Thyroid gland (tissue), 4 donors: ENCODE measurements around the gene CKS1B. TPM values are rescaled to one million over a fixed set of nuclear protein-coding genes. Genes with fewer than 3 reads are reported as not detected.
A peak's percentile ranks its signal among the peaks of the same experiment; 100 is the strongest.

Experiments
- DNase-seq, 2 donors: peaks; one replicate each; pipeline ENCODE4 v3.0.0-alpha.2; 2019
- H3K27ac ChIP-seq, 3 donors: fragments of 200-600 bp; sonication (generic); 1 replicate in 2 of 3; 2 replicates in 1 of 3; pipeline ENCODE4 v1.5.1; 2016 to 2019; ENCODE audit warnings: mild to moderate bottlenecking in 1 of 3, moderate library complexity in 1 of 3
- H3K27me3 ChIP-seq: fragments of 200-600 bp; sonication (generic); one replicate; pipeline ENCODE4 v1.5.1; 2019
- H3K36me3 ChIP-seq, 2 donors: fragments of 200-600 bp; sonication (generic); one replicate each; pipeline ENCODE4 v1.5.1; 2016 to 2019
- H3K4me1 ChIP-seq, 2 donors: fragments of 200-600 bp; sonication (generic); one replicate each; pipeline ENCODE4 v1.5.1; 2017 to 2019
- H3K4me3 ChIP-seq, 3 donors: fragments of 200-600 bp; sonication (generic); replicated peaks in 1 of 3; 1 replicate in 2 of 3; 2 replicates in 1 of 3; pipeline ENCODE4 v1.5.1; 2016; ENCODE audit warnings: mild to moderate bottlenecking in 1 of 3
- H3K9me3 ChIP-seq: fragments of 200-600 bp; sonication (generic); one replicate; pipeline ENCODE4 v1.5.1; 2017
- POLR2A ChIP-seq, 2 donors: fragments of 450-650 bp; IDR thresholded peaks; one replicate each; pipeline ENCODE4 v1.6.1; 2017; ENCODE audit warnings: antibody characterized with exemption in 2 of 2, mild to moderate bottlenecking in 2 of 2, moderate library complexity in 1 of 2
- WGBS, 2 donors: methylation state at CpG; one replicate each; pipeline ENCODE4 v1.1.5; 2017; 5-methylcytosine and 5-hydroxymethylcytosine counted together
- intact Hi-C: fragments of 100-400 bp; cut with DNase I; formaldehyde crosslinking; loops from one replicate; pipeline ENCODE4 v1.15.1; 2023
- total RNA-seq, 4 donors: library from RNA; depleted of rRNA; stranded (reverse); fragments of >200 nt; gene quantifications; one replicate each; pipeline ENCODE4 v1.2.3, GENCODE V29; 2016
- TF ChIP-seq, protein P1 (sequence below), 6 experiments: fragments of 200-600 bp in 3 of 6; fragments of 450-650 bp in 3 of 6; sonication (generic) in 3 of 6; IDR thresholded peaks; one replicate each; pipeline ENCODE4 v1.5.1; 2016 to 2019; ENCODE audit warnings: antibody characterized with exemption in 6 of 6, mild to moderate bottlenecking in 2 of 6, inconsistent platforms in 1 of 6, moderate library complexity in 1 of 6

Gene CKS1B
- total RNA-seq, 4 donors from 2014 or later: 14.3 to 29.5 (median 22.6) TPM

DNA sequence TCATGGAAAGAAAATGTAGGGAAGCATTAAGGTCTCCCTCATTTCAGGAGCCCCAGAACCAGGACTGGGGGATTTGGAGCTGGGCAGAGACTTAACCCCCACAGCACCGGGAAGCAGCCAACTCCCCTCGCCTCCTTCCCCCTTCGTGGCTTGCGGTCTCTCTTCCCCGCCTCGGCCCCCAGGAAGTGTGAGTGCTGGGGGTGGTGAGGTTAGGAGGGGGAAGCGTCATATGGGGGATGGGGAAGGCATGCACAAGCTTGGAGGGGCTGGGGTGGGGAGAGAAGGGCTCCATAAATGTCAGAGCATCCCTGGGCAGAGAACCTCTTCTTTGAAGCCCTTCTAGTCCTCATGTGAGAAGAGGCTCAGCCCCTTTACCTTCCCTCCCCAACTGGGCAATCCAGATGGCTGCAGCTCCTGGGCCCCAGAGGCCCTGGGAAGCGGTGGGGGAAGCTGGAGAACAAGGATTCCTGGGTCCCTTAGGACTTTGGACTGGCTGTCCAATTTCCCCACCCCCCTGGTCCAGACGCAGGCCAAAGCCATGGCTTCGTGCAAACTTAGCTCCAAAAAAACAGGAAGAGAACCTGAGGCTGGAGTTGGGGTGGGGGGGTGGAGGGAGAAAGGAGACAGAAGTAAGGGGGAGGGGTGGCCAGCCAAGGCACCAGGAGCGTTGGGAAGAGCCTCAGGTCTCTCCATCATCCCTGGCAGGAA, 35.9 kb downstream of the CKS1B start:
- no peak for TF ChIP-seq POLR2A (IDR thresholded peaks at IDR 0.05)
- TF ChIP-seq, protein P1, sequence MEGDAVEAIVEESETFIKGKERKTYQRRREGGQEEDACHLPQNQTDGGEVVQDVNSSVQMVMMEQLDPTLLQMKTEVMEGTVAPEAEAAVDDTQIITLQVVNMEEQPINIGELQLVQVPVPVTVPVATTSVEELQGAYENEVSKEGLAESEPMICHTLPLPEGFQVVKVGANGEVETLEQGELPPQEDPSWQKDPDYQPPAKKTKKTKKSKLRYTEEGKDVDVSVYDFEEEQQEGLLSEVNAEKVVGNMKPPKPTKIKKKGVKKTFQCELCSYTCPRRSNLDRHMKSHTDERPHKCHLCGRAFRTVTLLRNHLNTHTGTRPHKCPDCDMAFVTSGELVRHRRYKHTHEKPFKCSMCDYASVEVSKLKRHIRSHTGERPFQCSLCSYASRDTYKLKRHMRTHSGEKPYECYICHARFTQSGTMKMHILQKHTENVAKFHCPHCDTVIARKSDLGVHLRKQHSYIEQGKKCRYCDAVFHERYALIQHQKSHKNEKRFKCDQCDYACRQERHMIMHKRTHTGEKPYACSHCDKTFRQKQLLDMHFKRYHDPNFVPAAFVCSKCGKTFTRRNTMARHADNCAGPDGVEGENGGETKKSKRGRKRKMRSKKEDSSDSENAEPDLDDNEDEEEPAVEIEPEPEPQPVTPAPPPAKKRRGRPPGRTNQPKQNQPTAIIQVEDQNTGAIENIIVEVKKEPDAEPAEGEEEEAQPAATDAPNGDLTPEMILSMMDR (IDR thresholded peaks at IDR 0.05): no peak
- DNase-seq: no peak
- Histone ChIP-seq H3K4me1 (peaks cover 71 to 80% of the 10 kb centered on the region in 2 donors), H3K9me3 (no peaks in the 10 kb centered on the region), H3K4me3 (no peak overlapping the region), H3K36me3 (peaks cover 11 to 13% of the 10 kb centered on the region in 2 donors), H3K27ac (peak overlapping the region in 2 of 3 donors; percentile 58 to 63), H3K27me3 (no peaks in the 10 kb centered on the region)
- WGBS, 2 donors: 59 to 67% methylated on average over 8 to 11 of the region's 11 CpGs
- intact Hi-C loops: no loop called here

DNA sequence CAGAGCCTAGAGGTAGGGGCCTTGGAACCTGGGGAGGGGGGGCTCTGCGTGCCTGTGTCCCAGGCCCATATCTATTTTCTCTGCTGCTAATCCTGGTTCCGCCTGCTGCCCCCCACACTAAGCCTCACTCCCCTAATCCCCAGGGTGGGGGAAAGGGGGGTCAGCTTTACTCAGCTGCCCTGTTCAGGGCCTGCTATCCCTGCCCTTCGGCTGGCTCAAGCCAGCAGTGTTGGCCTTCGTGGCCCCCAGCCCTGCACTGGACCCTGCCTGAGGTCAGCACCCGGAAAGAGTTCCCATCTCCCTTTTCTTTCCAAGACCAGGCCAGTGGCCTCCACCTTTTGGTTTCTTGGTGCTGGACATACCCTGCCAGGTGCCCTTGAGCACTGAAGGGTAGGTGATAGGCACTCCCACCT, 36.5 kb downstream of the CKS1B start:
- H3K4me3 ChIP-seq: no peak overlapping the region
- 70% methylated on average over 2 to 3 of the region's 5 CpGs for WGBS, 2 donors
- H3K27me3 ChIP-seq: no peaks in the 10 kb centered on the region
- peak overlapping the region; percentile 33 to 63 (median 58) for H3K27ac ChIP-seq
- H3K9me3 ChIP-seq: no peaks in the 10 kb centered on the region
- H3K36me3 ChIP-seq: peaks cover 12 to 17% of the 10 kb centered on the region in 2 donors
- TF ChIP-seq, protein P1 (IDR thresholded peaks at IDR 0.05): no peak
- TF ChIP-seq POLR2A (IDR thresholded peaks at IDR 0.05): no peak
- H3K4me1 ChIP-seq: peaks cover 65 to 74% of the 10 kb centered on the region in 2 donors
- DNase-seq: no peak
- intact Hi-C loops: no loop called here

DNA sequence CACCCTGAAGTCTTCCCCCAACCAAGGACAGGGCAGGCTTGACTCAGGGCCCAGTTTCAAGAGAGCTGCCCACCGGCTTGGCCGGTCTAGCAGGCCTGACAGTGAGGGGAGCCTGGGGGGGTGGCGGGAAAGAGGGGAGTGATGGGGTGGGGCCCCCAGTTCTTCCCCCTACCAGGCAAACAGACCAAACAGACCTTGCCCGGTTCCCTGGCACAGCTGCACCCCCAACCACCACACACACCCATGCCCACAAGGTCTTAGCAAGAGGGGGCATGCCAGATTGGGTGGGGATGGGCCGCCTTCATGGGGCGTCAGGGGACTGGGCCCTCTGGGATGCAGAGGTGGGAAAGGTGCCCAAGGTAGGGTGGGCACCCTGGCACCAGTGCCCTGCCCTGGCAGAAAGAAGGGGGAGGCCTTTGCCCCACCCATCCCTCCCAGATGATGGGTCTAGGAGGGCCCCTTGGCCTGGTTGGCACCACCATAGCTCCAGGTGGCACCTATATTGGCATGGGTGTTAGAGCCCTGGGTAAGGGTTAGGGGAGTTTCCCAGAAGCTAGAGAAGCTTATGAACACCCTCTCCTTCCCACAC, 37.0 kb downstream of the CKS1B start:
- Histone ChIP-seq H3K4me1 (peaks cover 60 to 71% of the 10 kb centered on the region in 2 donors), H3K27me3 (no peaks in the 10 kb centered on the region), H3K9me3 (no peaks in the 10 kb centered on the region), H3K36me3 (peaks cover 17 to 22% of the 10 kb centered on the region in 2 donors), H3K27ac (peak overlapping the region; percentile 33 to 63 (median 58)), H3K4me3 (no peak overlapping the region)
- no peak for TF ChIP-seq POLR2A (IDR thresholded peaks at IDR 0.05)
- TF ChIP-seq, protein P1 (IDR thresholded peaks at IDR 0.05): no peak
- intact Hi-C loops: no loop called here
- WGBS, 2 donors: 23 to 47% methylated on average over 3 to 4 of the region's 6 CpGs
- DNase-seq: peak in 1 of 2 donors; percentile 52

DNA sequence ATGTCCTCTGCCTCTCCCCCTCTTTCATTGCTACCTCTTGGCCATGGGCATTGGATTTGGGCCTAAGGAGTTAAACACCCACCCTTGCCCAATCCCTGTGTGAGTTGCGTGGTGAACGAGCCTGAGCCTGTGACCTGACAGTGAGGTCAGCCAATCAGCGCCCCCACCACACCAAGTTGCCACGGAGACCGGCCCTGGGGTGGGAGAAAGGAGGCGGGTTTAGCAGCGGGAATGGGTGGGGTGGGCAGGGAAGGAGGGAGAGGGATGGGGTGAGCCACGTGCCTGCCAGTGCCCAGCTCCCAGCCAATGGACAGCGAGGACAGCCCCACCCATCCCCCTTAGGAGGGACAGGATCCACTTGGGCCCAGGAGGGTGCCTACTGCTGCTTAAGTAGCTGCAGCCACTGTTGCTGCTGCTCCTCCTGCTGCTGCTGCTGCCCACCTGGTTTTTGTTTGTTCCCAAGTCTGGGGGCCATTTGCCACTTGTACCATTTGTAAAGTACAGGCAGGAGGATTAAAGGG, 37.6 kb downstream of the CKS1B start:
- intact Hi-C loops: no loop called here
- Histone ChIP-seq H3K9me3 (no peaks in the 10 kb centered on the region), H3K27me3 (no peaks in the 10 kb centered on the region), H3K4me1 (peaks cover 59 to 71% of the 10 kb centered on the region in 2 donors), H3K36me3 (peaks cover 19 to 22% of the 10 kb centered on the region in 2 donors), H3K27ac (peak overlapping the region; percentile 33 to 63 (median 58)), H3K4me3 (no peak overlapping the region)
- WGBS, 2 donors: 3 to 19% methylated on average over 8 to 9 of the region's 9 CpGs
- TF ChIP-seq POLR2A (IDR thresholded peaks at IDR 0.05): peak in 1 of 2 donors; percentile 45
- TF ChIP-seq, protein P1 (IDR thresholded peaks at IDR 0.05): no peak
- DNase-seq: peak; percentile 77 to 92
